ENCODE measurements around the gene DRGX.

- TF ChIP-seq, protein P1, sequence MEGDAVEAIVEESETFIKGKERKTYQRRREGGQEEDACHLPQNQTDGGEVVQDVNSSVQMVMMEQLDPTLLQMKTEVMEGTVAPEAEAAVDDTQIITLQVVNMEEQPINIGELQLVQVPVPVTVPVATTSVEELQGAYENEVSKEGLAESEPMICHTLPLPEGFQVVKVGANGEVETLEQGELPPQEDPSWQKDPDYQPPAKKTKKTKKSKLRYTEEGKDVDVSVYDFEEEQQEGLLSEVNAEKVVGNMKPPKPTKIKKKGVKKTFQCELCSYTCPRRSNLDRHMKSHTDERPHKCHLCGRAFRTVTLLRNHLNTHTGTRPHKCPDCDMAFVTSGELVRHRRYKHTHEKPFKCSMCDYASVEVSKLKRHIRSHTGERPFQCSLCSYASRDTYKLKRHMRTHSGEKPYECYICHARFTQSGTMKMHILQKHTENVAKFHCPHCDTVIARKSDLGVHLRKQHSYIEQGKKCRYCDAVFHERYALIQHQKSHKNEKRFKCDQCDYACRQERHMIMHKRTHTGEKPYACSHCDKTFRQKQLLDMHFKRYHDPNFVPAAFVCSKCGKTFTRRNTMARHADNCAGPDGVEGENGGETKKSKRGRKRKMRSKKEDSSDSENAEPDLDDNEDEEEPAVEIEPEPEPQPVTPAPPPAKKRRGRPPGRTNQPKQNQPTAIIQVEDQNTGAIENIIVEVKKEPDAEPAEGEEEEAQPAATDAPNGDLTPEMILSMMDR (IDR thresholded peaks at IDR 0.05; ENCODE audit: low read length), result no peak
- no peak for TF ChIP-seq EZH2 (optimal IDR thresholded peaks at IDR 0.05; ENCODE audit: low read depth, low read length)
Observed at GRCh38 chr10:49381111-49381900, 14.6 kb downstream of the DRGX start.

Data from MM.1S (cell line).